GM21515 (cell line): ENCODE results near the gene KCNE2.
"Not testable (repeated sequence)": the region's sequence is repeated elsewhere in the genome, so short reads cannot be mapped to it uniquely, and the experiment has no call there.

ENCODE experiments used
- ATAC-seq: cut with Tn5 transposase; IDR thresholded peaks from one replicate; pipeline ENCODE4 v1.9.1; 2021; ENCODE audit not compliant: unreplicated experiment

The KCNE2 gene

GRCh38 chr21:34406102-34406501, 42.3 kb downstream of the KCNE2 start:
- not testable (repeated sequence) for ATAC-seq

GRCh38 chr21:34406676-34407075, 42.9 kb downstream of the KCNE2 start:
- not testable (repeated sequence) for ATAC-seq

DNA sequence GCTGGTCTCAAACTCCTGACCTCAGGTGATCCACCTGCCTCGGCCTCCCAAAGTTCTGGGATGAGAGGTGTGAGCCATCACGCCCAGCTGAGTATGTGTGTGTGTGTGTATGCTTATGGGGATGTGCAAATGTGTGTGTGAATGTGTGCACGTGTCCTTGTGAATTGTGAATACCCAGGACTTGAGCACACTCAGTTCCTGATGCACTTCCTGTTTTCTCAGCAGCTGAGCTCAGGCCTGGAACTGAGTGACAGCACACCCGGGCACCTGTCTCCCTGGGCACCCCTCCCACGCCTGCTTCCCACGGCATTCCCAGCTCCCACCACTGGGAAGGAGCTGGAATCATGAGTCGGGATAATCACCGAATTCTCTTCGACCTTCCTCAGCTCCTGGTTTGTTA, 43.5 kb downstream of the KCNE2 start:
- not testable (repeated sequence) for ATAC-seq

DNA sequence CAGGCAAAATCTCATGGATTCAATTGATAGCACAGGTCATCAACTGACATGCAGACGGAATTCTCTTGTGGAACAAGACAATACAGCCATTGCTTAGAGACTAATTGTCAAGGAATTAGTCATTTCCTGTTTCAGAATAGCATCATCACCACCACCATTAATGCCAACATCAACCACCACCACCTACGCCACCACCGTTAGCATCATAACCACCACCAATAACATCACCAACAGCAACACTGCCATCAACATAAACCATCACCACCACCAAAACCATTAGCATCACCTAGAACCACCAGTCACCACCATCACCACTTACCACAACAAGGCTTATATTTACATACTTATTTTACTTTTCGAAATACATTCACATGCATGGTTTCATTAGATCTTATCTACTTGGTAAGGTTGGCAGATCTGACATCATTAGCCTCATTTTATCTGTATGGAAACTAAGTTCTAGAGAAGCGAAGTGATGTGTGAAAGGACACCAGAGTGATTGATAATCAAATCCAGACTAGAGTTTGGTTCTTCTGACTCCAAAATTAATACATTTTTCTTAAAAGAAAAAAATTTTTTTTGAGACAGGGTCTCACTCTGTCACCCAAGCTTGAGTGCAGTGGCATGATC, 53.8 kb downstream of the KCNE2 start:
- not testable (repeated sequence) for ATAC-seq
